GM12891 (cell line): ENCODE data around the gene POTEH.
"Not testable (repeated sequence)": the region's sequence is repeated elsewhere in the genome, so short reads cannot be mapped to it uniquely, and the experiment has no call there.

Source experiments
- PAX5 ChIP-seq: IDR thresholded peaks from 2 replicates; pipeline ENCODE4 v1.6.1; 2011; ENCODE audit warnings: low read length, moderate library complexity, mild to moderate bottlenecking; ENCODE audit not compliant: insufficient read depth, severe bottlenecking
- POLR2A ChIP-seq: IDR thresholded peaks from 2 replicates; pipeline ENCODE4 v1.6.1; 2011; ENCODE audit warnings: low read depth, low read length, control low read depth
- POLR2AphosphoS5 ChIP-seq: IDR thresholded peaks from 2 replicates; pipeline ENCODE4 v1.6.1; 2011; ENCODE audit warnings: low read depth, low read length, control low read depth
- POU2F2 ChIP-seq: IDR thresholded peaks from 2 replicates; pipeline ENCODE4 v1.6.1; 2011; ENCODE audit warnings: low read depth, mild to moderate bottlenecking, control low read depth, low read length, moderate library complexity
- TAF1 ChIP-seq: IDR thresholded peaks from 2 replicates; pipeline ENCODE4 v1.6.1; 2011; ENCODE audit warnings: low read depth, low read length, control low read depth

- TF ChIP-seq POLR2A, POLR2AphosphoS5, TAF1, PAX5, POU2F2: not testable (repeated sequence)
Observed at GRCh38 chr22:15749181-15749970, 59.5 kb downstream of the POTEH start.
